ENCODE data around the gene LDB1. TPM values are rescaled to one million over a fixed set of nuclear protein-coding genes. Genes with fewer than 3 reads are reported as not detected.

LDB1 gene
- total and polyA plus RNA-seq, 2 of the 13 experiments (the other 11 are each of a cell fraction or from before 2014, with no cell fraction given): 17.2 to 45.5 TPM

DNA sequence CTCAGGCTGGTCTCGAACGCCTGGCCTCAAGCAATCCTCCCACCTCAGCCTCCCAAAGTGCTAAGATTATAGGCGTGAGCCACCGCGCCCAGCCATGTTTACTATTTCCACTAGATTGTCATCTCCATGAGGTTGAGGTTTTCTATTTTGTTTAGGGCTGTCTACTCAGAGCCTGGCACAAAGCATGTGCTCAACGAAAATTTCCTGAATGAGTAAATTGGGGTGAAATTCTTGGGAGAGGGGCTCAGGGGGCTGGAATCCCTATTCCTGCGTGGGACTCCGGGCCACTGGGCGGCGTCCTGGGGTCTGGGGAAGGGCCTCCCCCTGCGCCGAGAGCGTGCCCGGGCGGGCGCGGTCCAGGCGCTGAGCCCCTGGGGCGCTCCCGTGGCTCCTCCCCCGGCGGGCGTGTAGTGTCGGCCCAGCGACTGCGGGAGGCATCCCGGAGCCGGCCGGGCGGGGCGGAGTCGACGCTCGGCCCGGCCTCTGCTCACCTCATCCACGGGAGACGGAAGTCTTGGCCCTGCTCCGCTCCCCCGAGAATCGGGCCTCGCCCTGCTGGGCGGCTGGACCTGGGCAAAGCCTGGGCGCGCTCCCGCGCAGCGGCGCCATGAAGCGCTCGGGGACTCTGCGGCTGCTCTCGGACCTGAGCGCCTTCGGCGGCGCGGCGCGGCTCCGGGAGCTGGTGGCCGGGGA is 55.2 kb downstream of the LDB1 start, which contains the start of gene HPS6 (continued):
- TF ChIP-seq TCF7L2 (IDR thresholded peaks at IDR 0.05; ENCODE audit: low read depth, low read length): no peak
- TF ChIP-seq, protein P1, sequence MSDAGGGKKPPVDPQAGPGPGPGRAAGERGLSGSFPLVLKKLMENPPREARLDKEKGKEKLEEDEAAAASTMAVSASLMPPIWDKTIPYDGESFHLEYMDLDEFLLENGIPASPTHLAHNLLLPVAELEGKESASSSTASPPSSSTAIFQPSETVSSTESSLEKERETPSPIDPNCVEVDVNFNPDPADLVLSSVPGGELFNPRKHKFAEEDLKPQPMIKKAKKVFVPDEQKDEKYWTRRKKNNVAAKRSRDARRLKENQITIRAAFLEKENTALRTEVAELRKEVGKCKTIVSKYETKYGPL (CRISPR knock-in tag; IDR thresholded peaks at IDR 0.05): peak; percentile 57; the same call in 1 of the 2 replicates
- peak; percentile 91 for TF ChIP-seq KAT8 (CRISPR knock-in tag; IDR thresholded peaks at IDR 0.05)
- TF ChIP-seq, protein P2, sequence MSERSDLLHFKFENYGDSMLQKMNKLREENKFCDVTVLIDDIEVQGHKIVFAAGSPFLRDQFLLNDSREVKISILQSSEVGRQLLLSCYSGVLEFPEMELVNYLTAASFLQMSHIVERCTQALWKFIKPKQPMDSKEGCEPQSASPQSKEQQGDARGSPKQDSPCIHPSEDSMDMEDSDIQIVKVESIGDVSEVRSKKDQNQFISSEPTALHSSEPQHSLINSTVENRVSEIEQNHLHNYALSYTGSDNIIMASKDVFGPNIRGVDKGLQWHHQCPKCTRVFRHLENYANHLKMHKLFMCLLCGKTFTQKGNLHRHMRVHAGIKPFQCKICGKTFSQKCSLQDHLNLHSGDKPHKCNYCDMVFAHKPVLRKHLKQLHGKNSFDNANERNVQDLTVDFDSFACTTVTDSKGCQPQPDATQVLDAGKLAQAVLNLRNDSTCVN (CRISPR knock-in tag; IDR thresholded peaks at IDR 0.05; ENCODE audit: borderline replicate concordance): no peak
- TF ChIP-seq POGZ (CRISPR knock-in tag; IDR thresholded peaks at IDR 0.05): peak; percentile 65
- peak; percentile 80; the same call in 1 of the 2 replicates for TF ChIP-seq ELF4 (CRISPR knock-in tag; IDR thresholded peaks at IDR 0.05; ENCODE audit: borderline replicate concordance)
- TF ChIP-seq ZNF331 (CRISPR knock-in tag; IDR thresholded peaks at IDR 0.05): peak; percentile 31; the same call in 1 of the 2 replicates
- TF ChIP-seq JUND (CRISPR knock-in tag; IDR thresholded peaks at IDR 0.05): no peak
- no peak for TF ChIP-seq NONO (IDR thresholded peaks at IDR 0.05)
- TF ChIP-seq NONO (CRISPR knock-in tag; conservative IDR thresholded peaks at IDR 0.05): peak; percentile 31; the same call in 1 of the 2 replicates
- TF ChIP-seq, protein P3, sequence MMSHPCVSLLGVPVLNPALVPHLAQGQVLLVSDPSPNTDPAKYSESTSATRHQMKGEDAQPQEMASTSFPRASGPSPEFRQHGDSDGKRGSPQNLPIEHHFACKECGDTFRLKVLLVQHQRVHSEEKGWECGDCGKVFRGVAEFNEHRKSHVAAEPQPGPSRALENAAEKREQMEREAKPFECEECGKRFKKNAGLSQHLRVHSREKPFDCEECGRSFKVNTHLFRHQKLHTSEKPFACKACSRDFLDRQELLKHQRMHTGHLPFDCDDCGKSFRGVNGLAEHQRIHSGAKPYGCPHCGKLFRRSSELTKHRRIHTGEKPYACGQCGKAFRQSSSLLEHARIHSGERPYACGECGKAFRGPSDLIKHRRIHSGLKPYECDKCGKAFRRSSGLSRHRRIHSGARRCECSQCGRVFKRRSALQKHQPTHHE (CRISPR knock-in tag; IDR thresholded peaks at IDR 0.05; ENCODE audit: borderline replicate concordance): 0 out of 2 replicates have a peak, but pooled peaks have one; percentile 64
- peak; percentile 44 for TF ChIP-seq U2AF1 (optimal IDR thresholded peaks at IDR 0.05; ENCODE audit: low read depth, low read length)
